ENCODE measurements around the gene SLC9A3.

Gene SLC9A3

GRCh38 chr5:496028-496427 is 28.2 kb downstream of the SLC9A3 start:
- FAIRE-seq = no peak
- TF ChIP-seq CTCF (IDR thresholded peaks at IDR 0.05; ENCODE audit: insufficient read depth, missing control alignments) = no peak
- DNase-seq (ENCODE audit: insufficient read length, low spot score) = no peak

GRCh38 chr5:494667-495255 is 29.5 kb downstream of the SLC9A3 start:
- DNase-seq (ENCODE audit: insufficient read length, low spot score) (no peak), FAIRE-seq (no peak)
- no peak for TF ChIP-seq CTCF (IDR thresholded peaks at IDR 0.05; ENCODE audit: insufficient read depth, missing control alignments)

- FAIRE-seq (no peak), DNase-seq (ENCODE audit: insufficient read length, low spot score) (no peak)
- TF ChIP-seq CTCF (IDR thresholded peaks at IDR 0.05; ENCODE audit: insufficient read depth, missing control alignments) = no peak
These were observed 30.5 kb downstream of the SLC9A3 start for GRCh38 chr5:493758-494157.

GRCh38 chr5:493119-493701 is 31.0 kb downstream of the SLC9A3 start:
- TF ChIP-seq CTCF (IDR thresholded peaks at IDR 0.05; ENCODE audit: insufficient read depth, missing control alignments) = no peak
- FAIRE-seq (no peak), DNase-seq (ENCODE audit: insufficient read length, low spot score) (no peak)

GRCh38 chr5:492314-492893 is 31.8 kb downstream of the SLC9A3 start:
- no peak for FAIRE-seq
- no peak for TF ChIP-seq CTCF (IDR thresholded peaks at IDR 0.05; ENCODE audit: insufficient read depth, missing control alignments)
- DNase-seq (ENCODE audit: insufficient read length, low spot score) = no peak

GRCh38 chr5:491856-492155 is 32.4 kb downstream of the SLC9A3 start:
- FAIRE-seq (no peak), DNase-seq (ENCODE audit: insufficient read length, low spot score) (no peak)
- no peak for TF ChIP-seq CTCF (IDR thresholded peaks at IDR 0.05; ENCODE audit: insufficient read depth, missing control alignments)

- FAIRE-seq (no peak), DNase-seq (ENCODE audit: insufficient read length, low spot score) (no peak)
- no peak for TF ChIP-seq CTCF (IDR thresholded peaks at IDR 0.05; ENCODE audit: insufficient read depth, missing control alignments)
These were observed 33.0 kb downstream of the SLC9A3 start for GRCh38 chr5:491119-491855.
